Choroid plexus epithelial cell (primary cell): ENCODE measurements around the gene ZNF841.
A peak's percentile ranks its signal among the peaks of the same experiment; 100 is the strongest.

Source experiments
- DNase-seq: peaks from one replicate; pipeline ENCODE4 v3.0.0-alpha.2; 2010; ENCODE audit warnings: low read depth
- H3K4me3 ChIP-seq: 2 replicates; pipeline ENCODE4 v1.5.1; 2011; ENCODE audit warnings: low read depth, mild to moderate bottlenecking, control low read depth, low read length, moderate library complexity
- CTCF ChIP-seq: conservative IDR thresholded peaks from 2 replicates; pipeline ENCODE4 v1.5.1; 2011; ENCODE audit warnings: low read depth, mild to moderate bottlenecking, control low read depth, inconsistent platforms, low read length, moderate library complexity

The ZNF841 gene

GRCh38 chr19:52095172-52096014 lies at the start of gene ZNF841:
Gene ZNF841 (minus strand): TSS chr19:52095765. CDS start chr19:52084801, 10,964 bp downstream.
- DNase-seq = peak; percentile 98
- TF ChIP-seq CTCF = peak; percentile 18
- H3K4me3 ChIP-seq = peak within 1 kb of the TSS; percentile 94

GRCh38 chr19:52142001-52142595 lies 46.5 kb upstream of the ZNF841 start:
- no peak for DNase-seq
- no peak overlapping the region for H3K4me3 ChIP-seq
- no peak for TF ChIP-seq CTCF

GRCh38 chr19:52141203-52141602 lies 45.6 kb upstream of the ZNF841 start:
- DNase-seq = no peak
- H3K4me3 ChIP-seq = no peak overlapping the region
- no peak for TF ChIP-seq CTCF

- peak overlapping the region; percentile 39 for H3K4me3 ChIP-seq
- TF ChIP-seq CTCF = no peak
- no peak for DNase-seq
These were observed 44.6 kb upstream of the ZNF841 start for GRCh38 chr19:52140032-52140710.

GRCh38 chr19:52139252-52140031 lies 43.9 kb upstream of the ZNF841 start, which contains the start of gene ZNF616:
Gene ZNF616 (minus strand): TSS chr19:52139938. CDS start chr19:52130512, 9,426 bp downstream.
- peak; percentile 74 for TF ChIP-seq CTCF
- peak within 1 kb of the TSS; percentile 86 for H3K4me3 ChIP-seq
- peak; percentile 96 for DNase-seq

GRCh38 chr19:52138983-52139251 lies 43.4 kb upstream of the ZNF841 start:
- TF ChIP-seq CTCF = no peak
- DNase-seq = no peak
- peak overlapping the region; percentile 86 for H3K4me3 ChIP-seq
